Hepatocyte (in vitro differentiated cells): ENCODE results near the gene NRSN2. TPM values are rescaled to one million over a fixed set of nuclear protein-coding genes. Genes with fewer than 3 reads are reported as not detected.
A peak's percentile ranks its signal among the peaks of the same experiment; 100 is the strongest.

Experiments used
- DNase-seq: peaks from one replicate; pipeline ENCODE4 v3.0.0-alpha.2; 2016; ENCODE audit warnings: low spot score
- H2AFZ ChIP-seq: fragments of 200-600 bp; sonication (generic); 2 replicates; pipeline ENCODE4 v1.6.0; 2016; ENCODE audit warnings: antibody characterized with exemption, mild to moderate bottlenecking
- H3K27ac ChIP-seq: fragments of 200-600 bp; sonication (generic); 2 replicates; pipeline ENCODE4 v1.5.1; 2016; ENCODE audit warnings: mild to moderate bottlenecking
- H3K27me3 ChIP-seq: fragments of 200-600 bp; sonication (generic); 2 replicates; pipeline ENCODE4 v1.6.1; 2016
- H3K36me3 ChIP-seq: fragments of 200-600 bp; sonication (generic); replicated peaks from 2 replicates; pipeline ENCODE4 v1.5.1; 2016; ENCODE audit warnings: low read depth; ENCODE audit not compliant: insufficient read depth
- H3K4me1 ChIP-seq: fragments of 200-600 bp; sonication (generic); 2 replicates; pipeline ENCODE4 v1.5.1; 2016; ENCODE audit warnings: mild to moderate bottlenecking, moderate library complexity; ENCODE audit not compliant: insufficient read depth
- H3K4me2 ChIP-seq: fragments of 200-600 bp; sonication (generic); 2 replicates; pipeline ENCODE4 v1.6.0; 2016
- H3K4me3 ChIP-seq: fragments of 200-600 bp; sonication (generic); 2 replicates; pipeline ENCODE4 v1.5.1; 2016; ENCODE audit warnings: mild to moderate bottlenecking
- H3K79me2 ChIP-seq: fragments of 200-600 bp; sonication (generic); 2 replicates; pipeline ENCODE4 v1.6.0; 2017; ENCODE audit warnings: mild to moderate bottlenecking
- H3K9me2 ChIP-seq: fragments of 200-600 bp; sonication (generic); replicated peaks from 2 replicates; pipeline ENCODE4 v1.6.0; 2017; ENCODE audit warnings: mild to moderate bottlenecking; ENCODE audit not compliant: insufficient read depth
- H3K9me3 ChIP-seq: fragments of 200-600 bp; sonication (generic); 2 replicates; pipeline ENCODE4 v1.5.1; 2016; ENCODE audit warnings: low read depth, mild to moderate bottlenecking
- H4K20me1 ChIP-seq: fragments of 200-600 bp; sonication (generic); 2 replicates; pipeline ENCODE4 v1.6.0; 2016; ENCODE audit warnings: mild to moderate bottlenecking; ENCODE audit not compliant: insufficient read depth, poor library complexity, severe bottlenecking
- CTCF ChIP-seq: fragments of 200-600 bp; sonication (generic); IDR thresholded peaks from 2 replicates; pipeline ENCODE4 v1.5.1; 2016; ENCODE audit warnings: antibody characterized with exemption, mild to moderate bottlenecking; ENCODE audit not compliant: poor library complexity
- EZH2 ChIP-seq: fragments of 200-600 bp; sonication (generic); IDR thresholded peaks from 2 replicates; pipeline ENCODE4 v1.6.1; 2016; ENCODE audit warnings: antibody characterized with exemption, mild to moderate bottlenecking, borderline replicate concordance
- EZH2phosphoT487 ChIP-seq: fragments of 200-600 bp; sonication (generic); IDR thresholded peaks from one replicate; pipeline ENCODE4 v1.6.1; 2018; ENCODE audit warnings: antibody characterized with exemption, mild to moderate bottlenecking, low read depth, moderate library complexity; ENCODE audit not compliant: unreplicated experiment, severe bottlenecking
- WGBS: methylation state at CpG from one replicate; pipeline ENCODE4 v1.1.6; 2016; ENCODE audit warnings: low lambda C conversion rate; ENCODE audit errors: missing lambda C conversion rate; 5-methylcytosine and 5-hydroxymethylcytosine counted together
- polyA plus RNA-seq: library from polyadenylated mRNA; unstranded; fragments of >200 nt; fragmentation: Nextera tagmentation; extraction: Ambion mirVana; gene quantifications from 2 replicates; pipeline ENCODE4 v1.2.1, GENCODE V29; 2016
- total RNA-seq: library from RNA; depleted of rRNA; stranded (reverse); fragments of >200 nt; gene quantifications from 2 replicates; pipeline ENCODE4 v1.2.3, GENCODE V29; 2014

The NRSN2 gene
- total and polyA plus RNA-seq, 2 experiments from 2014 or later: 29.8 to 68.1 TPM

- Histone ChIP-seq H3K27me3 (no peaks in the 10 kb centered on the region), H3K4me2 (no peak overlapping the region), H3K9me2 (no peaks in the 10 kb centered on the region), H3K4me3 (no peak overlapping the region), H3K4me1 (peaks cover 28% of the 10 kb centered on the region), H3K36me3 (no peaks in the 10 kb centered on the region), H4K20me1 (no peaks in the 10 kb centered on the region), H3K79me2 (no peaks in the 10 kb centered on the region), H3K27ac (no peak overlapping the region), H3K9me3 (no peaks in the 10 kb centered on the region), H2AFZ (no peak overlapping the region)
- DNase-seq: peak; percentile 29
- WGBS: 84% methylated on average over 13 of the region's 13 CpGs
- TF ChIP-seq CTCF (no peak), EZH2 (no peak), EZH2phosphoT487 (no peak)
Observed at GRCh38 chr20:363319-364078, 16.6 kb downstream of the NRSN2 start.

GRCh38 chr20:364905-365794, 18.2 kb downstream of the NRSN2 start:
- Histone ChIP-seq H2AFZ (no peak overlapping the region), H3K4me1 (peaks cover 31% of the 10 kb centered on the region), H3K9me3 (no peaks in the 10 kb centered on the region), H3K9me2 (no peaks in the 10 kb centered on the region), H3K79me2 (no peaks in the 10 kb centered on the region), H3K27me3 (no peaks in the 10 kb centered on the region), H3K27ac (peak overlapping the region; percentile 9), H3K4me2 (no peak overlapping the region), H3K36me3 (no peaks in the 10 kb centered on the region), H4K20me1 (no peaks in the 10 kb centered on the region), H3K4me3 (no peak overlapping the region)
- DNase-seq: no peak
- no peak for TF ChIP-seq CTCF
- TF ChIP-seq EZH2: no peak
- TF ChIP-seq EZH2phosphoT487: no peak
- WGBS: 88% methylated on average over 9 of the region's 9 CpGs

- whole genome bisulfite sequencing: 44% methylated on average over 7 of the region's 7 CpGs
Observed at GRCh38 chr20:366041-366718, 19.3 kb downstream of the NRSN2 start.

More at GRCh38 chr20:366041-366718, 19.3 kb downstream of the NRSN2 start:
- no peak for DNase-seq
- no peaks in the 10 kb centered on the region for H3K27me3 ChIP-seq
- no peaks in the 10 kb centered on the region for H3K9me3 ChIP-seq
- H3K9me2 ChIP-seq: no peaks in the 10 kb centered on the region
- H3K36me3 ChIP-seq: no peaks in the 10 kb centered on the region
- H2AFZ ChIP-seq: no peak overlapping the region
- H3K27ac ChIP-seq: peak overlapping the region; percentile 22
- peaks cover 28% of the 10 kb centered on the region for H3K4me1 ChIP-seq
- no peaks in the 10 kb centered on the region for H3K79me2 ChIP-seq
- TF ChIP-seq EZH2phosphoT487 (no peak), CTCF (no peak), EZH2 (no peak)
- no peaks in the 10 kb centered on the region for H4K20me1 ChIP-seq
- peak overlapping the region; percentile 45 for H3K4me2 ChIP-seq
- H3K4me3 ChIP-seq: no peak overlapping the region
